Measurements from ENCODE around the gene CUTC.

CUTC gene

GRCh38 chr10:99798920-99799319, 66.9 kb downstream of the CUTC start:
- TF ChIP-seq FOXP2 (optimal IDR thresholded peaks at IDR 0.05; ENCODE audit: borderline replicate concordance, extremely low read depth, extremely low read length, insufficient read depth) (no peak), SIN3A (IDR thresholded peaks at IDR 0.05; ENCODE audit: borderline replicate concordance, insufficient read depth, low read length) (no peak)

- no peak for TF ChIP-seq SIN3A (IDR thresholded peaks at IDR 0.05; ENCODE audit: borderline replicate concordance, insufficient read depth, low read length)
- TF ChIP-seq REST (IDR thresholded peaks at IDR 0.05; ENCODE audit: insufficient read depth in 1 of 2, low read depth in 2 of 2, low read length in 2 of 2) = no peak
- TF ChIP-seq TAF1 (IDR thresholded peaks at IDR 0.05; ENCODE audit: borderline replicate concordance, insufficient read depth, low read length) = no peak
- no peak for TF ChIP-seq POLR2AphosphoS5 (IDR thresholded peaks at IDR 0.05; ENCODE audit: low read depth, low read length)
- TF ChIP-seq FOXP2 (optimal IDR thresholded peaks at IDR 0.05; ENCODE audit: borderline replicate concordance, extremely low read depth, extremely low read length, insufficient read depth) = no peak
These were observed 67.6 kb downstream of the CUTC start for GRCh38 chr10:99799613-99800012.

GRCh38 chr10:99804471-99804870, 72.4 kb downstream of the CUTC start:
- TF ChIP-seq FOXP2 (optimal IDR thresholded peaks at IDR 0.05; ENCODE audit: borderline replicate concordance, extremely low read depth, extremely low read length, insufficient read depth) = no peak
- no peak for TF ChIP-seq REST (IDR thresholded peaks at IDR 0.05; ENCODE audit: insufficient read depth in 1 of 2, low read depth in 2 of 2, low read length in 2 of 2)
- TF ChIP-seq POLR2AphosphoS5 (IDR thresholded peaks at IDR 0.05; ENCODE audit: low read depth, low read length) = no peak
- no peak for TF ChIP-seq SIN3A (IDR thresholded peaks at IDR 0.05; ENCODE audit: borderline replicate concordance, insufficient read depth, low read length)
- no peak for TF ChIP-seq TAF1 (IDR thresholded peaks at IDR 0.05; ENCODE audit: borderline replicate concordance, insufficient read depth, low read length)

GRCh38 chr10:99805190-99805589, 73.2 kb downstream of the CUTC start:
- no peak for TF ChIP-seq POLR2AphosphoS5 (IDR thresholded peaks at IDR 0.05; ENCODE audit: low read depth, low read length)
- TF ChIP-seq TAF1 (IDR thresholded peaks at IDR 0.05; ENCODE audit: borderline replicate concordance, insufficient read depth, low read length) = no peak
- TF ChIP-seq SIN3A (IDR thresholded peaks at IDR 0.05; ENCODE audit: borderline replicate concordance, insufficient read depth, low read length) = no peak
- TF ChIP-seq REST (IDR thresholded peaks at IDR 0.05; ENCODE audit: insufficient read depth in 1 of 2, low read depth in 2 of 2, low read length in 2 of 2) = no peak
- no peak for TF ChIP-seq FOXP2 (optimal IDR thresholded peaks at IDR 0.05; ENCODE audit: borderline replicate concordance, extremely low read depth, extremely low read length, insufficient read depth)

Data from PFSK-1 (cell line).